ENCODE data around the gene INPP5K.
A peak's percentile ranks its signal among the peaks of the same experiment; 100 is the strongest.

GRCh38 chr17:1455797-1456599 lies 60.4 kb downstream of the INPP5K start, which contains the start of gene CRK:
- no peak for TF ChIP-seq EZH2 (IDR thresholded peaks at IDR 0.05)
- peak; percentile 58; the same call in 1 of the 2 replicates for TF ChIP-seq POLR2AphosphoS5 (IDR thresholded peaks at IDR 0.05; ENCODE audit: borderline replicate concordance, low read depth, low read length)
- TF ChIP-seq FOXP2 (optimal IDR thresholded peaks at IDR 0.05; ENCODE audit: control extremely low read depth, extremely low read length, insufficient read depth), result no peak

All from SK-N-MC (cell line).